ENCODE data around the gene MYO15B. TPM values are rescaled to one million over a fixed set of nuclear protein-coding genes. Genes with fewer than 3 reads are reported as not detected.

Gene MYO15B
- total RNA-seq, 1 experiment from 2014 or later: 26.5 TPM

DNA sequence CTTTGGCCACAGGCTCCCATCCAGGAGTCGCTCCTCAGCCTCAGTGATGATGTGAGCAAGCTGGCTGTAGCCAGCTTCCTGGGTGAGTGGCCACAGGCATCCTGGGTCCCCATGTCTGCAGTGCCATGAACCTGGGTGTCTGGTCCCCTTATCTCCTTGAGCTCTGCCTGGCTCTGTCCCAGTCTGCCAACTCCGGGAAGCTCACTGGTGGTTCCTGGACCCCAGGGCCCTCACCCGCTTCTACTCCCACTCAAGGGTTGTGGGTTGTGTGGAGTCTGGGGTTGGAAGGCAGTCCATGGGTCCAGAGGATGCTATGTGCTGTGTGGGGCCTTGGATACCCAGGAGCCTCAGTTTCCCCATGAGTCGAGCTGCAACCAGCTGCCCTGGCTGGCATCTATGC, 33.9 kb downstream of the MYO15B start:
- CTCF ChIA-PET: interaction anchor here (0.8 to 2.6 kb wide), 3 partner anchors 9 to 20 kb away, joined by 3 to 15 read pairs (median 8); partner anchors contain the start of gene SMIM5
- DNase-seq (ENCODE audit: low read depth, low spot score): no peak
- H3K4me3 ChIP-seq (ENCODE audit: low read depth in 2 of 2, low read length in 2 of 2): no peak overlapping the region
- H3K4me1 ChIP-seq (ENCODE audit: control insufficient read depth, insufficient read depth, low read length): no peaks in the 10 kb centered on the region
- POLR2A ChIA-PET: interaction anchor here (1.0 kb wide), 1 partner anchor 13 kb away, joined by 10 read pairs; no protein-coding TSS in a partner anchor
- in situ Hi-C loops (cut with HindIII; ENCODE audit: low pct_unique_long_range_greater_than_20kb, low sequenced_read_pairs): no loop called here
- no TSS peak for BruUV-seq (replicated peaks)
- H3K36me3 ChIP-seq (ENCODE audit: control insufficient read depth, insufficient read depth, low read length): no peaks in the 10 kb centered on the region
- no peaks in the 10 kb centered on the region for H3K27me3 ChIP-seq (ENCODE audit: control insufficient read depth, insufficient read depth, low read length)
- H3K9me3 ChIP-seq (ENCODE audit: control insufficient read depth, insufficient read depth, low read depth, low read length): no peaks in the 10 kb centered on the region
- intact Hi-C loops (cut with micrococcal nuclease; ENCODE audit: unreplicated experiment): no loop called here
- no peak overlapping the region for H3K27ac ChIP-seq (ENCODE audit: low read length)
- ATAC-seq: no peak
- TF ChIP-seq, protein P1, sequence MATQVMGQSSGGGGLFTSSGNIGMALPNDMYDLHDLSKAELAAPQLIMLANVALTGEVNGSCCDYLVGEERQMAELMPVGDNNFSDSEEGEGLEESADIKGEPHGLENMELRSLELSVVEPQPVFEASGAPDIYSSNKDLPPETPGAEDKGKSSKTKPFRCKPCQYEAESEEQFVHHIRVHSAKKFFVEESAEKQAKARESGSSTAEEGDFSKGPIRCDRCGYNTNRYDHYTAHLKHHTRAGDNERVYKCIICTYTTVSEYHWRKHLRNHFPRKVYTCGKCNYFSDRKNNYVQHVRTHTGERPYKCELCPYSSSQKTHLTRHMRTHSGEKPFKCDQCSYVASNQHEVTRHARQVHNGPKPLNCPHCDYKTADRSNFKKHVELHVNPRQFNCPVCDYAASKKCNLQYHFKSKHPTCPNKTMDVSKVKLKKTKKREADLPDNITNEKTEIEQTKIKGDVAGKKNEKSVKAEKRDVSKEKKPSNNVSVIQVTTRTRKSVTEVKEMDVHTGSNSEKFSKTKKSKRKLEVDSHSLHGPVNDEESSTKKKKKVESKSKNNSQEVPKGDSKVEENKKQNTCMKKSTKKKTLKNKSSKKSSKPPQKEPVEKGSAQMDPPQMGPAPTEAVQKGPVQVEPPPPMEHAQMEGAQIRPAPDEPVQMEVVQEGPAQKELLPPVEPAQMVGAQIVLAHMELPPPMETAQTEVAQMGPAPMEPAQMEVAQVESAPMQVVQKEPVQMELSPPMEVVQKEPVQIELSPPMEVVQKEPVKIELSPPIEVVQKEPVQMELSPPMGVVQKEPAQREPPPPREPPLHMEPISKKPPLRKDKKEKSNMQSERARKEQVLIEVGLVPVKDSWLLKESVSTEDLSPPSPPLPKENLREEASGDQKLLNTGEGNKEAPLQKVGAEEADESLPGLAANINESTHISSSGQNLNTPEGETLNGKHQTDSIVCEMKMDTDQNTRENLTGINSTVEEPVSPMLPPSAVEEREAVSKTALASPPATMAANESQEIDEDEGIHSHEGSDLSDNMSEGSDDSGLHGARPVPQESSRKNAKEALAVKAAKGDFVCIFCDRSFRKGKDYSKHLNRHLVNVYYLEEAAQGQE (IDR thresholded peaks at IDR 0.05; ENCODE audit: insufficient read depth in 1 of 2, low read depth in 2 of 2, low read length in 1 of 2): no peak
- TF ChIP-seq POLR2AphosphoS5 (IDR thresholded peaks at IDR 0.05; ENCODE audit: low read depth, low read length) (no peak), TCF7L2 (IDR thresholded peaks at IDR 0.05; ENCODE audit: low read depth, low read length) (no peak), SIN3A (IDR thresholded peaks at IDR 0.05; ENCODE audit: borderline replicate concordance, insufficient read depth, low read depth, low read length) (no peak)
- TF ChIP-seq, protein P2, sequence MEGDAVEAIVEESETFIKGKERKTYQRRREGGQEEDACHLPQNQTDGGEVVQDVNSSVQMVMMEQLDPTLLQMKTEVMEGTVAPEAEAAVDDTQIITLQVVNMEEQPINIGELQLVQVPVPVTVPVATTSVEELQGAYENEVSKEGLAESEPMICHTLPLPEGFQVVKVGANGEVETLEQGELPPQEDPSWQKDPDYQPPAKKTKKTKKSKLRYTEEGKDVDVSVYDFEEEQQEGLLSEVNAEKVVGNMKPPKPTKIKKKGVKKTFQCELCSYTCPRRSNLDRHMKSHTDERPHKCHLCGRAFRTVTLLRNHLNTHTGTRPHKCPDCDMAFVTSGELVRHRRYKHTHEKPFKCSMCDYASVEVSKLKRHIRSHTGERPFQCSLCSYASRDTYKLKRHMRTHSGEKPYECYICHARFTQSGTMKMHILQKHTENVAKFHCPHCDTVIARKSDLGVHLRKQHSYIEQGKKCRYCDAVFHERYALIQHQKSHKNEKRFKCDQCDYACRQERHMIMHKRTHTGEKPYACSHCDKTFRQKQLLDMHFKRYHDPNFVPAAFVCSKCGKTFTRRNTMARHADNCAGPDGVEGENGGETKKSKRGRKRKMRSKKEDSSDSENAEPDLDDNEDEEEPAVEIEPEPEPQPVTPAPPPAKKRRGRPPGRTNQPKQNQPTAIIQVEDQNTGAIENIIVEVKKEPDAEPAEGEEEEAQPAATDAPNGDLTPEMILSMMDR (IDR thresholded peaks at IDR 0.05): no peak

DNA sequence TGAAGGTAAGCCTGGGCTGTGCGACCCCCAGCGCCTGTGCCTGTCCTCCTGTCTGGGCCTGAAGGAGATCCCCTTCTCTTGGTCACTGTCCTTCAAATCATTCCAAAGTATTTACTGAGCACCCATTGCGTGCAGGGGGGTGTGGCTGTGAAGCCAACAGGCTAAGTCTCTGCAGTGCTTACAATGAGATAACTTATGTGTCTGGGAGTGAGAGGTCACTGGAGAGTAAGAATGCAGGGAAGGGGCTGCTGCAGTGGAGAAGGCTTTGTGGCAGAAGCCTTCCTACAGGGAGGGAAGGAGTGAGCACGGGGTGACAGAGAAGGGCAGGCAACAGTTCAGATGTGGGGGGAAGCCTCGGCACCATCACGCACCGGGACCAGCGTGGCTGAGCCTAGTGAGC, 34.5 kb downstream of the MYO15B start:
- in situ Hi-C loops (cut with HindIII; ENCODE audit: low pct_unique_long_range_greater_than_20kb, low sequenced_read_pairs): no loop called here
- BruUV-seq (replicated peaks): no TSS peak
- TF ChIP-seq TCF7L2 (IDR thresholded peaks at IDR 0.05; ENCODE audit: low read depth, low read length) (no peak), SIN3A (IDR thresholded peaks at IDR 0.05; ENCODE audit: borderline replicate concordance, insufficient read depth, low read depth, low read length) (no peak)
- TF ChIP-seq, protein P2 (IDR thresholded peaks at IDR 0.05): no peak
- TF ChIP-seq, protein P1 (IDR thresholded peaks at IDR 0.05; ENCODE audit: insufficient read depth in 1 of 2, low read depth in 2 of 2, low read length in 1 of 2): no peak
- no peak for DNase-seq (ENCODE audit: low read depth, low spot score)
- POLR2A ChIA-PET: interaction anchor here (1.0 kb wide), 1 partner anchor 13 kb away, joined by 10 read pairs; no protein-coding TSS in a partner anchor
- Histone ChIP-seq H3K36me3 (ENCODE audit: control insufficient read depth, insufficient read depth, low read length) (no peaks in the 10 kb centered on the region), H3K27me3 (ENCODE audit: control insufficient read depth, insufficient read depth, low read length) (no peaks in the 10 kb centered on the region), H3K27ac (ENCODE audit: low read length) (no peak overlapping the region), H3K9me3 (ENCODE audit: control insufficient read depth, insufficient read depth, low read depth, low read length) (no peaks in the 10 kb centered on the region), H3K4me1 (ENCODE audit: control insufficient read depth, insufficient read depth, low read length) (no peaks in the 10 kb centered on the region), H3K4me3 (ENCODE audit: low read depth in 2 of 2, low read length in 2 of 2) (no peak overlapping the region)
- no peak for ATAC-seq
- intact Hi-C loops (cut with micrococcal nuclease; ENCODE audit: unreplicated experiment): no loop called here
- CTCF ChIA-PET: interaction anchor here (2.6 kb wide), 1 partner anchor 11 kb away, joined by 15 read pairs; the partner anchor contains the start of gene SMIM5

Measured in Panc1 (cell line).